DOHH2 (cell line): ENCODE data around the gene WNK1.

Experiments used
- EZH2phosphoT487 ChIP-seq: fragments of 200-600 bp; sonication (generic); IDR thresholded peaks from 2 replicates; pipeline ENCODE4 v1.6.1; 2017; ENCODE audit warnings: borderline replicate concordance, mild to moderate bottlenecking, antibody characterized with exemption, low read length, moderate library complexity, mixed read lengths
- TF ChIP-seq, protein P1 (sequence below): fragments of 200-600 bp; sonication (generic); IDR thresholded peaks from one replicate; pipeline ENCODE4 v1.5.1; 2014; ENCODE audit warnings: antibody characterized with exemption, mild to moderate bottlenecking, low read depth, low read length; ENCODE audit not compliant: poor library complexity, severe bottlenecking

DNA sequence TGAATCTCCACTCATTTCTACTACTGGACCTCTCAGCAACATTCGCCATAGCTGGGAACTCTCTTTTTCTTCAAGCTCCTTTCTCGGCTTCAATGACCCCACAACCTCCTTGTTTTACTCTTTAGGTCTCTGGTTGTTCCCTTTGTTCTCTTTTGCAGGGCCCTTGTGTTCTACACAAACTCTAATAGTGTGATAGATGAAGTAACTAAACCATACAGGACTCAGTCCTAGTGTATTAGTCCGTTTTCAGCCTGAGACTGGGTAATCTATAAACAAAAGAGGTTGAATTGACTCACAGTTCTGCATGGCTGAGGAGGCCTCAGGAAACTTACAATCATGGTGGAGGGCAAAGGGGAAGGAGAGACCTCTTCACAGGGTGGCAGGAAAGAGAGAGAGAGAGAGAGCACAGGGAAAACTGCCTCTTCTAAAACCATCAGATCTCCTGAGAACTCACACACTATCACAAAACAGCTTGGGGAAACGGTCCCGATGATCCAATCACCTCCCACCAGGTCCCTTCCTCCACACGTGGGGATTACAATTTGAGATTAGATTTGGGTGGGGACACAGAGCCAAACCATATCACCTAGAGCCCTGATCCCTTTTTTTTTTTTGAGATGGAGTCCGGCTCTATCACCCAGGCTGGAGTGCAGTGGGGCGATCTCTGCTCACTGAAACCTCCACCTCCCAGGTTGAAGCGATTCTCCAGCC, 32.0 kb upstream of the WNK1 start:
- TF ChIP-seq, protein P1, sequence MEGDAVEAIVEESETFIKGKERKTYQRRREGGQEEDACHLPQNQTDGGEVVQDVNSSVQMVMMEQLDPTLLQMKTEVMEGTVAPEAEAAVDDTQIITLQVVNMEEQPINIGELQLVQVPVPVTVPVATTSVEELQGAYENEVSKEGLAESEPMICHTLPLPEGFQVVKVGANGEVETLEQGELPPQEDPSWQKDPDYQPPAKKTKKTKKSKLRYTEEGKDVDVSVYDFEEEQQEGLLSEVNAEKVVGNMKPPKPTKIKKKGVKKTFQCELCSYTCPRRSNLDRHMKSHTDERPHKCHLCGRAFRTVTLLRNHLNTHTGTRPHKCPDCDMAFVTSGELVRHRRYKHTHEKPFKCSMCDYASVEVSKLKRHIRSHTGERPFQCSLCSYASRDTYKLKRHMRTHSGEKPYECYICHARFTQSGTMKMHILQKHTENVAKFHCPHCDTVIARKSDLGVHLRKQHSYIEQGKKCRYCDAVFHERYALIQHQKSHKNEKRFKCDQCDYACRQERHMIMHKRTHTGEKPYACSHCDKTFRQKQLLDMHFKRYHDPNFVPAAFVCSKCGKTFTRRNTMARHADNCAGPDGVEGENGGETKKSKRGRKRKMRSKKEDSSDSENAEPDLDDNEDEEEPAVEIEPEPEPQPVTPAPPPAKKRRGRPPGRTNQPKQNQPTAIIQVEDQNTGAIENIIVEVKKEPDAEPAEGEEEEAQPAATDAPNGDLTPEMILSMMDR = no peak
- TF ChIP-seq EZH2phosphoT487 = no peak
